ENCODE measurements around the gene CRTC1.
A peak's percentile ranks its signal among the peaks of the same experiment; 100 is the strongest.

The CRTC1 gene

GRCh38 chr19:18737337-18737953 is 54.0 kb downstream of the CRTC1 start:
- Mint-ChIP-seq H3K4me3 (no peak overlapping the region), H3K27me3 (no peaks in the 10 kb centered on the region), H3K27ac (no peak overlapping the region), H3K36me3 (peaks cover 3% of the 10 kb centered on the region), H3K4me1 (peaks cover 5% of the 10 kb centered on the region), H3K9me3 (no peaks in the 10 kb centered on the region)

GRCh38 chr19:18737954-18738351 is 54.5 kb downstream of the CRTC1 start:
- peaks cover 2% of the 10 kb centered on the region for H3K36me3 Mint-ChIP-seq
- no peaks in the 10 kb centered on the region for H3K27me3 Mint-ChIP-seq
- peaks cover 4% of the 10 kb centered on the region for H3K4me1 Mint-ChIP-seq
- H3K4me3 Mint-ChIP-seq: no peak overlapping the region
- H3K9me3 Mint-ChIP-seq: no peaks in the 10 kb centered on the region
- no peak overlapping the region for H3K27ac Mint-ChIP-seq

- Mint-ChIP-seq H3K27ac (no peak overlapping the region), H3K27me3 (no peaks in the 10 kb centered on the region), H3K4me1 (peaks cover 4% of the 10 kb centered on the region), H3K36me3 (peaks cover 2% of the 10 kb centered on the region), H3K9me3 (no peaks in the 10 kb centered on the region), H3K4me3 (no peak overlapping the region)
These were observed 55.6 kb downstream of the CRTC1 start for GRCh38 chr19:18738961-18739690.

GRCh38 chr19:18741124-18742121 is 57.9 kb downstream of the CRTC1 start:
- peaks cover 4% of the 10 kb centered on the region for H3K4me1 Mint-ChIP-seq
- no peak overlapping the region for H3K4me3 Mint-ChIP-seq
- H3K27me3 Mint-ChIP-seq: no peaks in the 10 kb centered on the region
- H3K9me3 Mint-ChIP-seq: no peaks in the 10 kb centered on the region
- peaks cover 2% of the 10 kb centered on the region for H3K36me3 Mint-ChIP-seq
- H3K27ac Mint-ChIP-seq: peak overlapping the region; percentile 65

- H3K4me3 Mint-ChIP-seq: no peak overlapping the region
These were observed 58.8 kb downstream of the CRTC1 start for GRCh38 chr19:18742324-18742723.

GRCh38 chr19:18742838-18743783 is 59.6 kb downstream of the CRTC1 start:
- Mint-ChIP-seq H3K27ac (no peak overlapping the region), H3K4me1 (no peaks in the 10 kb centered on the region)

More at GRCh38 chr19:18742324-18742723, 58.8 kb downstream of the CRTC1 start:
- peaks cover 4% of the 10 kb centered on the region for H3K4me1 Mint-ChIP-seq
- no peaks in the 10 kb centered on the region for H3K9me3 Mint-ChIP-seq
- H3K27me3 Mint-ChIP-seq: no peaks in the 10 kb centered on the region
- no peak overlapping the region for H3K27ac Mint-ChIP-seq
- peaks cover 2% of the 10 kb centered on the region for H3K36me3 Mint-ChIP-seq

GRCh38 chr19:18743784-18744418 is 60.4 kb downstream of the CRTC1 start:
- no peaks in the 10 kb centered on the region for H3K27me3 Mint-ChIP-seq
- no peaks in the 10 kb centered on the region for H3K9me3 Mint-ChIP-seq
- H3K27ac Mint-ChIP-seq: no peak overlapping the region
- no peaks in the 10 kb centered on the region for H3K36me3 Mint-ChIP-seq
- no peaks in the 10 kb centered on the region for H3K4me1 Mint-ChIP-seq
- no peak overlapping the region for H3K4me3 Mint-ChIP-seq

More at GRCh38 chr19:18742838-18743783, 59.6 kb downstream of the CRTC1 start:
- no peaks in the 10 kb centered on the region for H3K27me3 Mint-ChIP-seq
- H3K9me3 Mint-ChIP-seq: no peaks in the 10 kb centered on the region
- H3K36me3 Mint-ChIP-seq: no peaks in the 10 kb centered on the region
- no peak overlapping the region for H3K4me3 Mint-ChIP-seq

GRCh38 chr19:18745012-18745735 is 61.7 kb downstream of the CRTC1 start:
- no peaks in the 10 kb centered on the region for H3K4me1 Mint-ChIP-seq
- no peaks in the 10 kb centered on the region for H3K36me3 Mint-ChIP-seq
- no peak overlapping the region for H3K27ac Mint-ChIP-seq
- no peak overlapping the region for H3K4me3 Mint-ChIP-seq
- no peaks in the 10 kb centered on the region for H3K27me3 Mint-ChIP-seq
- H3K9me3 Mint-ChIP-seq: no peaks in the 10 kb centered on the region

GRCh38 chr19:18745931-18746330 is 62.5 kb downstream of the CRTC1 start:
- no peaks in the 10 kb centered on the region for H3K27me3 Mint-ChIP-seq
- no peak overlapping the region for H3K4me3 Mint-ChIP-seq
- H3K9me3 Mint-ChIP-seq: no peaks in the 10 kb centered on the region
- H3K4me1 Mint-ChIP-seq: no peaks in the 10 kb centered on the region
- no peak overlapping the region for H3K27ac Mint-ChIP-seq
- H3K36me3 Mint-ChIP-seq: no peaks in the 10 kb centered on the region

GRCh38 chr19:18746401-18747325 is 63.2 kb downstream of the CRTC1 start:
- no peaks in the 10 kb centered on the region for H3K9me3 Mint-ChIP-seq
- no peaks in the 10 kb centered on the region for H3K36me3 Mint-ChIP-seq

GRCh38 chr19:18749362-18750231 is 66.1 kb downstream of the CRTC1 start:
- Mint-ChIP-seq H3K36me3 (peaks cover 3% of the 10 kb centered on the region), H3K27ac (no peak overlapping the region), H3K4me1 (no peaks in the 10 kb centered on the region), H3K9me3 (no peaks in the 10 kb centered on the region), H3K4me3 (no peak overlapping the region), H3K27me3 (no peaks in the 10 kb centered on the region)

More at GRCh38 chr19:18746401-18747325, 63.2 kb downstream of the CRTC1 start:
- no peak overlapping the region for H3K4me3 Mint-ChIP-seq
- H3K27me3 Mint-ChIP-seq: no peaks in the 10 kb centered on the region
- no peaks in the 10 kb centered on the region for H3K4me1 Mint-ChIP-seq
- H3K27ac Mint-ChIP-seq: no peak overlapping the region

- no peaks in the 10 kb centered on the region for H3K9me3 Mint-ChIP-seq
- H3K27ac Mint-ChIP-seq: no peak overlapping the region
- H3K4me1 Mint-ChIP-seq: no peaks in the 10 kb centered on the region
- no peaks in the 10 kb centered on the region for H3K27me3 Mint-ChIP-seq
- peaks cover 3% of the 10 kb centered on the region for H3K36me3 Mint-ChIP-seq
- H3K4me3 Mint-ChIP-seq: no peak overlapping the region
These were observed 67.0 kb downstream of the CRTC1 start for GRCh38 chr19:18750295-18750970.
